OCI-LY1 (cell line): ENCODE measurements around the gene GRM7.

Source experiments
- H2AFZ ChIP-seq: fragments of 200-600 bp; sonication (generic), shearing (Covaris generic); 2 replicates; pipeline ENCODE4 v1.6.0; 2014; ENCODE audit warnings: antibody characterized with exemption, mild to moderate bottlenecking, low read length
- H3F3A ChIP-seq: fragments of 200-600 bp; sonication (generic), shearing (Covaris generic); 2 replicates; pipeline ENCODE4 v1.6.0; 2014; ENCODE audit warnings: mild to moderate bottlenecking, antibody characterized with exemption, low read length, moderate library complexity; ENCODE audit not compliant: insufficient read depth
- H3K27ac ChIP-seq: fragments of 200-600 bp; sonication (generic); 2 replicates; pipeline ENCODE4 v1.5.1; 2014; ENCODE audit warnings: low read length, mixed run types, mild to moderate bottlenecking, low read depth; ENCODE audit not compliant: poor library complexity, severe bottlenecking
- H3K27me3 ChIP-seq: fragments of 200-600 bp; sonication (generic); 2 replicates; pipeline ENCODE4 v1.6.0; 2014; ENCODE audit warnings: antibody characterized with exemption, mild to moderate bottlenecking, low read length, moderate library complexity; ENCODE audit not compliant: insufficient read depth
- H3K36me3 ChIP-seq: fragments of 200-600 bp; sonication (generic); 2 replicates; pipeline ENCODE4 v1.6.1; 2014; ENCODE audit warnings: mild to moderate bottlenecking, antibody characterized with exemption, low read length, moderate library complexity, mixed read lengths; ENCODE audit not compliant: insufficient read depth
- H3K4me1 ChIP-seq: fragments of 200-600 bp; sonication (generic); 2 replicates; pipeline ENCODE4 v1.5.1; 2014; ENCODE audit warnings: mild to moderate bottlenecking, low read length, moderate library complexity; ENCODE audit not compliant: insufficient read depth, severe bottlenecking
- H3K4me2 ChIP-seq: fragments of 200-600 bp; sonication (generic), shearing (Covaris generic); 2 replicates; pipeline ENCODE4 v1.6.1; 2014; ENCODE audit warnings: low read length
- H3K4me3 ChIP-seq: fragments of 200-600 bp; sonication (generic); 2 replicates; pipeline ENCODE4 v1.5.1; 2014; ENCODE audit warnings: low read length, low read depth, mild to moderate bottlenecking, mixed read lengths; ENCODE audit not compliant: poor library complexity, severe bottlenecking
- H3K79me2 ChIP-seq: fragments of 200-600 bp; shearing (Covaris generic); 2 replicates; pipeline ENCODE4 v1.6.1; 2016; ENCODE audit warnings: mixed run types, low read length, mixed read lengths; ENCODE audit not compliant: insufficient read depth
- H3K9ac ChIP-seq: fragments of 200-600 bp; sonication (generic), shearing (Covaris generic); 2 replicates; pipeline ENCODE4 v1.6.1; 2014; ENCODE audit warnings: mild to moderate bottlenecking, low read length, mixed read lengths
- H3K9me2 ChIP-seq: fragments of 200-600 bp; sonication (generic), shearing (Covaris generic); 2 replicates; pipeline ENCODE4 v1.6.1; 2014; ENCODE audit warnings: low read depth, mild to moderate bottlenecking, low read length, mixed read lengths
- H3K9me3 ChIP-seq: fragments of 200-600 bp; shearing (Covaris generic); 2 replicates; pipeline ENCODE4 v1.6.1; 2014; ENCODE audit warnings: low read length, mixed read lengths
- H4K20me1 ChIP-seq: fragments of 200-600 bp; sonication (generic), shearing (Covaris generic); 2 replicates; pipeline ENCODE4 v1.6.0; 2016; ENCODE audit warnings: mild to moderate bottlenecking, low read length; ENCODE audit not compliant: insufficient read depth
- EZH2 ChIP-seq: fragments of 200-600 bp; sonication (generic), shearing (Covaris generic); IDR thresholded peaks from 2 replicates; pipeline ENCODE4 v1.8.0; 2017; ENCODE audit warnings: borderline replicate concordance, mixed run types, mild to moderate bottlenecking, antibody characterized with exemption, low read length, moderate library complexity, mixed read lengths
- TF ChIP-seq, protein P1 (sequence below): fragments of 200-600 bp; sonication (generic), shearing (Covaris generic); IDR thresholded peaks from 2 replicates; pipeline ENCODE4 v1.5.1; 2017; ENCODE audit warnings: mild to moderate bottlenecking, antibody characterized with exemption, low read length, moderate library complexity, mixed read lengths

GRM7 gene

GRCh38 chr3:7100136-7100535 is 239.2 kb downstream of the GRM7 start:
- no peak for TF ChIP-seq EZH2
- TF ChIP-seq, protein P1, sequence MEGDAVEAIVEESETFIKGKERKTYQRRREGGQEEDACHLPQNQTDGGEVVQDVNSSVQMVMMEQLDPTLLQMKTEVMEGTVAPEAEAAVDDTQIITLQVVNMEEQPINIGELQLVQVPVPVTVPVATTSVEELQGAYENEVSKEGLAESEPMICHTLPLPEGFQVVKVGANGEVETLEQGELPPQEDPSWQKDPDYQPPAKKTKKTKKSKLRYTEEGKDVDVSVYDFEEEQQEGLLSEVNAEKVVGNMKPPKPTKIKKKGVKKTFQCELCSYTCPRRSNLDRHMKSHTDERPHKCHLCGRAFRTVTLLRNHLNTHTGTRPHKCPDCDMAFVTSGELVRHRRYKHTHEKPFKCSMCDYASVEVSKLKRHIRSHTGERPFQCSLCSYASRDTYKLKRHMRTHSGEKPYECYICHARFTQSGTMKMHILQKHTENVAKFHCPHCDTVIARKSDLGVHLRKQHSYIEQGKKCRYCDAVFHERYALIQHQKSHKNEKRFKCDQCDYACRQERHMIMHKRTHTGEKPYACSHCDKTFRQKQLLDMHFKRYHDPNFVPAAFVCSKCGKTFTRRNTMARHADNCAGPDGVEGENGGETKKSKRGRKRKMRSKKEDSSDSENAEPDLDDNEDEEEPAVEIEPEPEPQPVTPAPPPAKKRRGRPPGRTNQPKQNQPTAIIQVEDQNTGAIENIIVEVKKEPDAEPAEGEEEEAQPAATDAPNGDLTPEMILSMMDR = no peak
- Histone ChIP-seq H3K36me3 (no peaks in the 10 kb centered on the region), H3K9me2 (no peaks in the 10 kb centered on the region), H3K4me1 (no peaks in the 10 kb centered on the region), H3K27ac (no peak overlapping the region), H3K4me3 (no peak overlapping the region), H3K9ac (no peak overlapping the region), H4K20me1 (no peaks in the 10 kb centered on the region), H3K9me3 (no peaks in the 10 kb centered on the region), H3K27me3 (no peaks in the 10 kb centered on the region), H3K79me2 (no peaks in the 10 kb centered on the region), H2AFZ (no peak overlapping the region), H3F3A (no peaks in the 10 kb centered on the region), H3K4me2 (no peak overlapping the region)

- no peak overlapping the region for H3K27ac ChIP-seq
- H3K9ac ChIP-seq = no peak overlapping the region
- H3K9me3 ChIP-seq = no peaks in the 10 kb centered on the region
- TF ChIP-seq, protein P1 = no peak
- TF ChIP-seq EZH2 = no peak
- H3K79me2 ChIP-seq = no peaks in the 10 kb centered on the region
- no peaks in the 10 kb centered on the region for H3K9me2 ChIP-seq
- no peak overlapping the region for H3K4me2 ChIP-seq
- no peaks in the 10 kb centered on the region for H3F3A ChIP-seq
- no peak overlapping the region for H2AFZ ChIP-seq
- no peaks in the 10 kb centered on the region for H4K20me1 ChIP-seq
- no peaks in the 10 kb centered on the region for H3K36me3 ChIP-seq
- H3K27me3 ChIP-seq = no peaks in the 10 kb centered on the region
- H3K4me3 ChIP-seq = no peak overlapping the region
- no peaks in the 10 kb centered on the region for H3K4me1 ChIP-seq
These were observed 245.7 kb downstream of the GRM7 start for GRCh38 chr3:7106635-7107034.

DNA sequence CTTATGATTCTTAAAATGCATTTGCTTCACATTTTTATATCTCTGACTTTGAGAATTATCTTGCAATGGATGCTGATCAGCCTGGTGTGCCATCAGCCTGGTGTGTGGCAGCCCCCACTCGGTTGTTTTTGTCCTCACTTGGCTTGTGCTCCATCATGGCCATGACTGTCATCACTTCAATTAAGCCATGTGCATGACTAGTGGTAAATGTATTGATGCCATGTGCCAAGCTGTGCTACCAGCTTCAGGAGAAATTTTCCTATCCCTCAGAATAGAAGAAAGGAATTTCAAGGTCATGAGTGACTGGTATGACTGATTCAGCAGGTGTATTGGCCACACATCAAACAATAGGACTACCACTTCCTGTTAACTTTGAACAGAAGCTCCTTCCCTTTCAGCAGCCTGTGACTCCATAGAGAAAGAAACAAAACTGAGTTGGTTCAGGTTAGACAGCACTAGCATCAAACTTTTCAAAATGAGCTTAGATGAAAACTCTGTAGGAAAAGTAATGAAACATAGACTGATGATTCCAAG is 251.7 kb downstream of the GRM7 start:
- no peaks in the 10 kb centered on the region for H4K20me1 ChIP-seq
- no peak overlapping the region for H3K4me2 ChIP-seq
- H3K27me3 ChIP-seq = no peaks in the 10 kb centered on the region
- TF ChIP-seq, protein P1 = no peak
- no peak for TF ChIP-seq EZH2
- H3K36me3 ChIP-seq = no peaks in the 10 kb centered on the region
- H3K9me3 ChIP-seq = no peaks in the 10 kb centered on the region
- H3K79me2 ChIP-seq = no peaks in the 10 kb centered on the region
- H3K9me2 ChIP-seq = no peaks in the 10 kb centered on the region
- H2AFZ ChIP-seq = no peak overlapping the region
- no peak overlapping the region for H3K4me3 ChIP-seq
- H3F3A ChIP-seq = no peaks in the 10 kb centered on the region
- H3K27ac ChIP-seq = no peak overlapping the region
- no peak overlapping the region for H3K9ac ChIP-seq
- H3K4me1 ChIP-seq = no peaks in the 10 kb centered on the region
